NCI-H1436 (cell line): ENCODE data around the gene FAM227A.

Experiments
- DNase-seq: peaks from one replicate; lab custom pipeline; 2025; lab: John Stamatoyannopoulos, UW

Gene FAM227A

DNA sequence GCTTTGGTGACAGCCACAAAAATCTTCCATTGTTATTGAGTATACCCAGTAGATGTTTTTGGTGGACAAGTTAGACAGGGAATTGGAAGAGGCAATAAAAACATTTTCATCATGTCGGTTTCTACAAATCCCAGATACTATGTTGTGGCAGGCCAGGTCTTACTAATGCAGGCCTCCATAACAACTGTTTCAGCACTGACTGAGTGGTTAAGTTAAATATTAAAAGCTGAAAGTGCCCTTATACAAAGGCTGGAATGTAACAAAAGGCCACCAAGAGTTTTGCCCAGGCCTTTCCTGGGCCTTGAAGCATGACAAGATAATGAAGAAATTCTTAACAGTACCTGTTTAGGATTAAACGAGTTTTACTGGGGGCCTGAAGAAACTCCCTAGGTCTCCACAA, 115.5 kb downstream of the FAM227A start:
- DNase-seq: no peak

DNA sequence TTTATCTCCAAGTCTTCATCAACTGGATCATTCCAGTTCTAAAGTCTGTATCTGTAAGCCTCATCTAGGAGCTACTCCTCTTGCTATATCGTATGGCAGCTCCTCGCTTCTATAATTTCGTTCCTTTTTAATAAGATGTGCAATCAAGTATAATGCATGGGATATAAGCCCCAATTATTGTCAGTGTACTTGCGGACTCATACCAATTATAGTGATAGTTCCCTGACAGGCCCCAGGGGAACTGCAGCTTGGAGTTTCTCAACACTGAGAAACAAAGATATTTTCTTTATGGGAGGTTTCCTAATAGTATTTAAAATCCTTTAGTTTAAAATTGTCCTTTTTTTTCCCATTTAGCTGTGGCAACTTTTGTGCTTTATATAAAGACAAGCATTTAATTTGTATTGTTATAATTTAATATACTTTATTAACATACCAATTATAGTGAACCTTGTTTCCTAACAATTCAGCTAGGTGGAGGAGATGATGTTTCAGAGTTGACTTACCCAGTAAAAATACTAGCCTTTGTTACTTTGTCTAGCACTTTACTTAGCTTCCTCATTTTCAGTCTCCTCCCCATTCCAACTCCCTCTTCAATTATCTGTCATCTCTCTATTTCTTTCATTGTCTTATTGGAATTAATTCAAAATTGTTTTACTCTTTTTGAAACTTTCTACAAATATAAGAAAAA, 124.8 kb downstream of the FAM227A start:
- peak; percentile 15 for DNase-seq
